ENCODE results near the gene DGKI.

DGKI gene

GRCh38 chr7:137407078-137407477 lies 439.7 kb downstream of the DGKI start:
- H3K4me3 ChIP-seq (ENCODE audit: control insufficient read depth, low read depth, low read length) = no peak overlapping the region
- DNase-seq (ENCODE audit: low read depth) = no peak
- TF ChIP-seq CTCF (conservative IDR thresholded peaks at IDR 0.05; ENCODE audit: control insufficient read depth, insufficient read depth, low read depth, low read length) = no peak

GRCh38 chr7:137404660-137405317 lies 442.0 kb downstream of the DGKI start:
- TF ChIP-seq CTCF (conservative IDR thresholded peaks at IDR 0.05; ENCODE audit: control insufficient read depth, insufficient read depth, low read depth, low read length) = no peak
- DNase-seq (ENCODE audit: low read depth) = peak; percentile 24
- H3K4me3 ChIP-seq (ENCODE audit: control insufficient read depth, low read depth, low read length) = no peak overlapping the region

GRCh38 chr7:137403353-137403695 lies 443.4 kb downstream of the DGKI start:
- DNase-seq (ENCODE audit: low read depth) = no peak
- no peak overlapping the region for H3K4me3 ChIP-seq (ENCODE audit: control insufficient read depth, low read depth, low read length)
- TF ChIP-seq CTCF (conservative IDR thresholded peaks at IDR 0.05; ENCODE audit: control insufficient read depth, insufficient read depth, low read depth, low read length) = no peak

GRCh38 chr7:137402536-137403352 lies 444.0 kb downstream of the DGKI start:
- no peak for TF ChIP-seq CTCF (conservative IDR thresholded peaks at IDR 0.05; ENCODE audit: control insufficient read depth, insufficient read depth, low read depth, low read length)
- H3K4me3 ChIP-seq (ENCODE audit: control insufficient read depth, low read depth, low read length) = no peak overlapping the region
- DNase-seq (ENCODE audit: low read depth) = no peak

- peak; percentile 67 for DNase-seq (ENCODE audit: low read depth)
- no peak for TF ChIP-seq CTCF (conservative IDR thresholded peaks at IDR 0.05; ENCODE audit: control insufficient read depth, insufficient read depth, low read depth, low read length)
- H3K4me3 ChIP-seq (ENCODE audit: control insufficient read depth, low read depth, low read length) = no peak overlapping the region
Observed at GRCh38 chr7:137399827-137400823, 446.6 kb downstream of the DGKI start.

- no peak for DNase-seq (ENCODE audit: low read depth)
- H3K4me3 ChIP-seq (ENCODE audit: control insufficient read depth, low read depth, low read length) = no peak overlapping the region
- no peak for TF ChIP-seq CTCF (conservative IDR thresholded peaks at IDR 0.05; ENCODE audit: control insufficient read depth, insufficient read depth, low read depth, low read length)
Observed at GRCh38 chr7:137396051-137396450, 450.7 kb downstream of the DGKI start.
